Stimulated activated CD8-positive, alpha-beta memory T cell treated with anti-CD3 and anti-CD28 coated beads, Interleukin-12 subunit alpha, Interleukin-12 subunit beta, amount 100 ng/mL, for 24 hours (primary cell): ENCODE measurements around the gene RREB1.

ENCODE experiments used
- DNase-seq: peaks from one replicate; pipeline ENCODE4 v3.0.0-alpha.2; 2020; ENCODE audit errors: extremely low read depth

Gene RREB1

GRCh38 chr6:7222197-7222596, 114.4 kb downstream of the RREB1 start:
- DNase-seq = no peak

- no peak for DNase-seq
Observed at GRCh38 chr6:7224731-7225130, 117.0 kb downstream of the RREB1 start.

GRCh38 chr6:7228662-7229375, 121.1 kb downstream of the RREB1 start:
- no peak for DNase-seq

GRCh38 chr6:7229376-7230326, 121.9 kb downstream of the RREB1 start:
- no peak for DNase-seq

- DNase-seq = no peak
Observed at GRCh38 chr6:7230327-7230691, 122.5 kb downstream of the RREB1 start.

GRCh38 chr6:7230956-7231713, 123.4 kb downstream of the RREB1 start:
- DNase-seq = no peak

- no peak for DNase-seq
Observed at GRCh38 chr6:7232351-7232750, 124.6 kb downstream of the RREB1 start.

- DNase-seq = no peak
Observed at GRCh38 chr6:7234547-7234946, 126.8 kb downstream of the RREB1 start.

GRCh38 chr6:7235712-7236305, 128.0 kb downstream of the RREB1 start:
- no peak for DNase-seq

GRCh38 chr6:7236306-7237209, 128.8 kb downstream of the RREB1 start:
- no peak for DNase-seq

- no peak for DNase-seq
Observed at GRCh38 chr6:7237653-7238188, 130.0 kb downstream of the RREB1 start.

GRCh38 chr6:7238526-7238899, 130.8 kb downstream of the RREB1 start:
- no peak for DNase-seq

- DNase-seq = peak; percentile 39
Observed at GRCh38 chr6:7238900-7239589, 131.3 kb downstream of the RREB1 start.

- DNase-seq = no peak
Observed at GRCh38 chr6:7239590-7239948, 131.8 kb downstream of the RREB1 start.

GRCh38 chr6:7240351-7240750, 132.6 kb downstream of the RREB1 start:
- no peak for DNase-seq

- DNase-seq = no peak
Observed at GRCh38 chr6:7241160-7241559, 133.4 kb downstream of the RREB1 start.

- no peak for DNase-seq
Observed at GRCh38 chr6:7241709-7242645, 134.2 kb downstream of the RREB1 start.

GRCh38 chr6:7242835-7243178, 135.0 kb downstream of the RREB1 start:
- no peak for DNase-seq
